ENCODE measurements around the gene ACTRT2.

ACTRT2 gene

GRCh38 chr1:3056641-3057040, 35.4 kb downstream of the ACTRT2 start:
- no peak for DNase-seq

GRCh38 chr1:3058263-3059030, 37.2 kb downstream of the ACTRT2 start:
- DNase-seq, result no peak

DNA sequence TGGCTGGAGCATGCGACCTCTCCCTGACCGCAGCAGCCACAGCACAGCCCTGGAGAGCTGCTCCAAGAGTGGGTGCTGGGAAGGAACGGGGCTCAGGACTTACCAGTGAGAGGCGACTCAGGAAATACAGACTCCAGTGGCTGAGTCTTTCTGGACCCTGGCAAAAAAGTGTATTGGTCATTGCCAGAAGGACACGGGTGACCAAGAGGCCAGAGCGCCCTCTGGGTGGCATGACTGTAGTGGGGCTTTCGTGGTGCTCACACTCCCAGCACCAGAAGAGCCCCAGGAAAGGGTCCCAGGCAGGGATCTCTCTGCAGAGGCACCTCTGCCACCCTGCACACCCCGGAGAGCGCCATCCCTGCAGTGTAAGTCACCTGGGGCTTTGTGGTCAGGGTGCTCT, 38.9 kb downstream of the ACTRT2 start:
- no peak for DNase-seq

- no peak for DNase-seq
Observed at GRCh38 chr1:3060601-3061551, 39.6 kb downstream of the ACTRT2 start.

GRCh38 chr1:3061566-3061965, 40.3 kb downstream of the ACTRT2 start:
- DNase-seq, result no peak

DNA sequence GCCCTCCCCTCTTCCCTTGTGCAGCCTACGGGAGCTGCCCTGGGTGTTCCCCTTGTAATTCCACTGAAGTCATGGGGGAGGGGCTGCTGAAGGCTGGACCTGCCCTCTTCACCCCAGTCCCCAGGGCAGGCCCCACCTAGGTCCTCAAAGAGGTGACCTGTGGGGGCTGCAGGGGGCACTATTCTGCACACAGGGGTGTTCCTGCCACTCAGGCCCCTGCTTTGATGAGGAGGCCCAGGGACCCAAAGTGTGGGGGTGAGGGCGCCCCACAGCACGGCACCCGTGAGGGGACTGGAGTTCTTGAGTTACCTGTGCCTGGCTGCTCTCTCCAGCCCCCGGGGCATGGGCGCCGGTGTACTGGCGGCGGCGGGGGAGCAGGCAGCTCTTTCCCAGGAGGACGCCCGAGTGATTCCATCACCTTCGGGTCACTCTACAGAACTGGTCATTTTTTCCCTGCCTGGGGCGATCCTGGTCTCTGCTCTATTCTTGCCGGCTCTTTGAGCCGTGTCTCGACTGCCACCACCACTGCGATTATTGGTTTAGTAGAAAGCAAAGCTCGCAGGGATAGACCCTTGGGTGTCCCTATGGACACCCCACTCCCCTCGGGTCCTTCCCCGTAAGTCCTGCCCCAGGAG, 40.8 kb downstream of the ACTRT2 start:
- no peak for DNase-seq

DNA sequence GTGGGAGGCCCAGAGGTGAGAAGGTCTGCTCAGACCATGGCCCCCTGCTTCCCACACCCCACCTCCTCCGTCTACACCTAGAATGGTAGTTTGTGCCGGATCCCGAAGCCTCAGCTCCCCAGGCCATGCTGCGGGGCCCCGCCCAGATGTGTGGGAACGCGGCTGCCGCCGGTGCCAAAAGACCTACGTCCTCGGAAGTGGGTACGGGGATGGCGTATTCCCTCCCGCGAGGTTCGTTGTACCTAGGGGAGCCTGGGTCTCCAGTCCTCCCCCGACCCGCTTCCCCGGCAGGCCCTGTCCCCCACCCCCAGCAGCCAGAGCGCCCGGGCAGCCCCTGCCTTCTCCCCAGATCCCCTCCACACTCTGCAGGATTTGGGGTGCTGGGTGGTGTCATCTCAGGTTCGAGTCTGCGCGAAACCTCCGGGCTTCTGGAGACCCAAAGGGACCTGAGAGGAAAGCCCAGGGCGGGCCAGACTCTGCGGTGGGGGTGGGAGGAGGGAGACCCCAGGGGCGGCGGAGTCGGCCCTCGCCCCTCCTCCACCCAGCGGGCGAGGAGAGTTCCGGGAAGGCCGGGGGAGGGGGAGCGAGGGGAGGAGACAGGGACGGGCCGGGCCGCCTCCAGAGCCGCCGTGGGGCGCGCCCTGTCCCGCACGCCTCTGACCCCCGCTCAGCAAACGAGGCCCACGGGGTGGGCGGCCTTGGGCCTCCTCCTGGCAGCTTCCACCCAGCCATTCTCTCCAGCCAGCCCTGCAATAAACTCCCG, 41.5 kb downstream of the ACTRT2 start:
- no peak for DNase-seq

GRCh38 chr1:3063379-3064295, 42.4 kb downstream of the ACTRT2 start:
- no peak for DNase-seq

DNA sequence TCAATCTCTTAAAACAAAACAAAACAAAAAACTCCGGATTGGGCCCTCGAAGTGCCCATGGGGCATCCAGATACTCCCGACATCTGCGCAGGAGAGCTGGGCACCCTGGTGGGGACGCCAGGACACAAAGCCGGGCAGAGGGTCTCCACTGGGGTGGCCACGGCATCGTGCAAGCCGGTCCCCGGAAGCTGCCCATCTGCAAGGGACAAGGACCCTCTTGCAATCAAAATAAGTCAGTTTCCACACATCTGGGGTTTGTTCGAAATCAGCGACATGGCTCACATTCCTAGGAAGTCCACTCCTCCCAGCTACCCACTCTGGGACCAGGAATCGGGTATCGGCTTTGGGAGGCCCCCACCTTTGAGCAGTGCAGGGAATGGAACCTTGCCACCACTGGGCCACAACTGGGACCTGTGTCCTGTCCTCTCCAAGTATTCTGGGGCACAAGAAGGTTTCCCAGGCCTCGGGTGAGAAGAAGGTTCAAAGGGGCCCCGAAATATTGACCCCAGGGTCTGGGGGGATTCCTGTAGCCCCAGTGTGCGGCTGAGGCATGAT, 43.1 kb downstream of the ACTRT2 start:
- no peak for DNase-seq

DNA sequence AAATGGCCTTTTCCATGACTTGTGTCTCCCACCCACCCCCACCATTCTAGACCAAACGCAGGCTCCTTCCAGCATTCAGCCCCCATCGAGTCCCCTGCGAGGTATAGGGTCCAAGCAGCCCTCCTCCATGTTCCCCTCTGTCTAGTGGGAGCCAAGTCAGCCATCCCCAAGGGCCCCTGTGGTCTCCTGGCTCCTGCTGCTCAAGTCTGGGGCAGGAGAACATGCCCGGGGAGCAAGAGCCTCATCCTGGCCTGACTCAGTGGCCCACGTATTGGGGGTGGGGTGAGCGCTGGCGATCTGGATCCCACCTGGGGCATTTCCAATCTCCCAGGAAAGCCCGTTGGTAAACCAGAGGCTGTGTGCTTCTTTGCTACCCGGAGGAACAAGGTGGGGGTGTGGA, 43.6 kb downstream of the ACTRT2 start:
- no peak for DNase-seq

DNA sequence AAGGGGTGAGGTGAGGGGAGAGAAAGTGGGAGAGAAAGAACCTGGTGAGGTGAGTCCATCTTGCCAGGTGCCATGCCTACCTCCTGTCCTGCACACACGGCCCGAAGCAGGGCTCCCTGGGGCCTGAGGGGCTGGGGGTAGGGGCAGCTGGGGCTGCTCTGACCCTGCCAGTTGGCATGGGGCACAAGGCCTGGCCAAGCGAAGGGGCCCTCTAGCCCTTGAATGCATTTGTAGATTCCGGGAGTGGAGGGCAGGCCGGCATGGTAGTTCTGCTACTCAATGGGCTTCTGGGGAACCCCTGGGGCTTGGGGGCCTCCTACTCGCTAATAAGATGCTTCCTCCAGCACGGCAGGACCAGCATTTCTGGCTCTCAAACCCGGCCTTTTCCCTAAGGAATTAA, 44.1 kb downstream of the ACTRT2 start:
- DNase-seq, result no peak

- DNase-seq, result no peak
Observed at GRCh38 chr1:3065797-3066196, 44.5 kb downstream of the ACTRT2 start.

GRCh38 chr1:3066250-3066711, 45.0 kb downstream of the ACTRT2 start:
- DNase-seq, result no peak

- no peak for DNase-seq
Observed at GRCh38 chr1:3066826-3067225, 45.6 kb downstream of the ACTRT2 start.

GRCh38 chr1:3067301-3067670, 46.0 kb downstream of the ACTRT2 start:
- DNase-seq, result no peak

GRCh38 chr1:3067671-3068563, 46.6 kb downstream of the ACTRT2 start:
- DNase-seq, result no peak

GRCh38 chr1:3068564-3069431, 47.5 kb downstream of the ACTRT2 start, which contains the start of gene PRDM16:
Gene PRDM16, plus strand, starts transcription at chr1:3069203. Its CDS starts 57 bp downstream, at chr1:3069260.
- peak; percentile 22 for DNase-seq

GRCh38 chr1:3069491-3070308, 48.4 kb downstream of the ACTRT2 start:
- no peak for DNase-seq
